ENCODE measurements around the gene PRSS36. TPM values are rescaled to one million over a fixed set of nuclear protein-coding genes. Genes with fewer than 3 reads are reported as not detected.

The PRSS36 gene
- total RNA-seq, 1 donor from 2014 or later = 3.5 TPM

GRCh38 chr16:31131841-31132271, 18.0 kb downstream of the PRSS36 start:
- intact Hi-C loops (cut with DNase I) = no loop called here
- Histone ChIP-seq H3K36me3 (peaks cover 40% of the 10 kb centered on the region), H3K9me3 (no peaks in the 10 kb centered on the region), H3K27ac (no peak overlapping the region), H3K4me1 (peaks cover 48% of the 10 kb centered on the region), H3K27me3 (no peaks in the 10 kb centered on the region), H3K4me3 (no peak overlapping the region)
- DNase-seq (no peak), ATAC-seq (no peak)
- no peak for TF ChIP-seq CTCF (IDR thresholded peaks at IDR 0.05)

GRCh38 chr16:31131416-31131815, 18.4 kb downstream of the PRSS36 start:
- no peak for TF ChIP-seq CTCF (IDR thresholded peaks at IDR 0.05)

GRCh38 chr16:31130899-31131298, 19.0 kb downstream of the PRSS36 start:
- Histone ChIP-seq H3K4me1 (peaks cover 48% of the 10 kb centered on the region), H3K9me3 (no peaks in the 10 kb centered on the region), H3K4me3 (no peak overlapping the region), H3K36me3 (peaks cover 40% of the 10 kb centered on the region), H3K27ac (peak overlapping the region; percentile 96), H3K27me3 (no peaks in the 10 kb centered on the region)
- intact Hi-C loops (cut with DNase I) = no loop called here
- peak; percentile 94 for DNase-seq
- ATAC-seq = peak; percentile 69
- no peak for TF ChIP-seq CTCF (IDR thresholded peaks at IDR 0.05)

More at GRCh38 chr16:31131416-31131815, 18.4 kb downstream of the PRSS36 start:
- Histone ChIP-seq H3K4me1 (peaks cover 48% of the 10 kb centered on the region), H3K9me3 (no peaks in the 10 kb centered on the region), H3K36me3 (peaks cover 40% of the 10 kb centered on the region), H3K27me3 (no peaks in the 10 kb centered on the region), H3K27ac (peak overlapping the region; percentile 96), H3K4me3 (no peak overlapping the region)
- intact Hi-C loops (cut with DNase I) = no loop called here
- no peak for ATAC-seq
- DNase-seq = peak; percentile 68

GRCh38 chr16:31130336-31130891, 19.5 kb downstream of the PRSS36 start:
- intact Hi-C loops (cut with DNase I) = no loop called here
- peak; percentile 77 for DNase-seq
- TF ChIP-seq CTCF (IDR thresholded peaks at IDR 0.05) = no peak
- no peaks in the 10 kb centered on the region for H3K27me3 ChIP-seq
- peak; percentile 0 for ATAC-seq
- H3K27ac ChIP-seq = peak overlapping the region; percentile 96
- peaks cover 40% of the 10 kb centered on the region for H3K36me3 ChIP-seq
- peak overlapping the region; percentile 21 for H3K4me3 ChIP-seq
- H3K9me3 ChIP-seq = no peaks in the 10 kb centered on the region
- H3K4me1 ChIP-seq = peaks cover 48% of the 10 kb centered on the region

DNA sequence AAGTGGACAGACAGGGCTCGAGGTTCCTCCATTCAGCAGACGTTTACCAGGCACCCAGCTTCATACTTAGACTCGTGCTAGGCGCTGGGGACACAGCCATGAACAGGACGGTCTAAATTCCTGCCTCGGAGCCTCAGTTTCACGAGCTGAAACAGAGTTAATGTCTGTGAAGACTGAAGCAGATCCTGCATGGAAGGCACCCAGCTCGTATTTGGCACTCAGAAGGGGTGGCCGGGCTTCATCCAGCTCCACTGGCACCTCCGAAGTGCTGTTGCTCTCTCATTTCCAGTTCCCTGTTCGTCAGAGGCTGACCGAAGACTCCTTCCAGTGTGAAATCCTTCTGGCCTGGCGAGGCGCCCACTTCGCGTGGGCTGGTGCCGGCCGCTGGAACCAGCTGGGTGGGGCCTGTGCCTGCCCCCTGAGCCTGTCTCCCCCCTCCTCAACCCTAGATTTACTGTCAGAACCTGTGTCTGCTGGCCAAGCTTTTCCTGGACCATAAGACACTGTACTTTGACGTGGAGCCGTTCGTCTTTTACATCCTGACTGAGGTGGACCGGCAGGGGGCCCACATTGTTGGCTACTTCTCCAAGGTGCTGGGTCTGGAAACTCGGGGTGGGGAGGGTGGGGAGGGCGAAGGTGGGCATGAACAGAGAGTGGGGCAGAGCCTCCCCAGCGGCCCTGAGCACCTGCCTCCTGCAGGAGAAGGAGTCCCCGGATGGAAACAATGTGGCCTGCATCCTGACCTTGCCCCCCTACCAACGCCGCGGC, 20.1 kb downstream of the PRSS36 start:
- H3K4me3 ChIP-seq = peak overlapping the region; percentile 21
- TF ChIP-seq CTCF (IDR thresholded peaks at IDR 0.05) = peak; percentile 6
- peaks cover 40% of the 10 kb centered on the region for H3K36me3 ChIP-seq
- ATAC-seq = peak; percentile 32
- peak overlapping the region; percentile 96 for H3K27ac ChIP-seq
- intact Hi-C loops (cut with DNase I) = no loop called here
- DNase-seq = peak; percentile 91
- H3K4me1 ChIP-seq = peaks cover 48% of the 10 kb centered on the region
- no peaks in the 10 kb centered on the region for H3K9me3 ChIP-seq
- H3K27me3 ChIP-seq = no peaks in the 10 kb centered on the region
